PFSK-1 (cell line): ENCODE results near the gene MORN1.

Experiments
- FOXP2 ChIP-seq: optimal IDR thresholded peaks from 2 replicates; pipeline ENCODE3; 2011; ENCODE audit warnings: borderline replicate concordance, control low read depth, inconsistent platforms; ENCODE audit not compliant: insufficient read depth; ENCODE audit errors: extremely low read length, extremely low read depth
- POLR2AphosphoS5 ChIP-seq: IDR thresholded peaks from 2 replicates; pipeline ENCODE4 v1.6.1; 2012; ENCODE audit warnings: low read depth, mild to moderate bottlenecking, control low read depth, low read length, moderate library complexity
- REST ChIP-seq, 2 experiments: IDR thresholded peaks; 2 replicates each; pipeline versions ENCODE4 v1.6.1 to v1.8.0; 2011 to 2012; ENCODE audit warnings: low read depth in 2 of 2, low read length in 2 of 2, control low read depth in 1 of 2, inconsistent platforms in 1 of 2, mild to moderate bottlenecking in 1 of 2, moderate library complexity in 1 of 2; ENCODE audit not compliant: insufficient read depth in 1 of 2
- SIN3A ChIP-seq: IDR thresholded peaks from 2 replicates; pipeline ENCODE4 v1.6.1; 2012; ENCODE audit warnings: mild to moderate bottlenecking, low read length, moderate library complexity, borderline replicate concordance; ENCODE audit not compliant: insufficient read depth
- TAF1 ChIP-seq: IDR thresholded peaks from 2 replicates; pipeline ENCODE4 v1.6.1; 2012; ENCODE audit warnings: low read length, control low read depth, borderline replicate concordance; ENCODE audit not compliant: insufficient read depth

The MORN1 gene

GRCh38 chr1:2337501-2337900 is 53.9 kb downstream of the MORN1 start:
- TF ChIP-seq POLR2AphosphoS5: no peak
- TF ChIP-seq SIN3A: no peak
- TF ChIP-seq TAF1: no peak
- TF ChIP-seq FOXP2: no peak
- TF ChIP-seq REST (IDR thresholded peaks at IDR 0.05; ENCODE audit: insufficient read depth in 1 of 2, low read depth in 2 of 2, low read length in 2 of 2): no peak

GRCh38 chr1:2337081-2337480 is 54.3 kb downstream of the MORN1 start:
- TF ChIP-seq REST (IDR thresholded peaks at IDR 0.05; ENCODE audit: insufficient read depth in 1 of 2, low read depth in 2 of 2, low read length in 2 of 2) (no peak), FOXP2 (no peak), SIN3A (no peak), TAF1 (no peak), POLR2AphosphoS5 (no peak)

- TF ChIP-seq POLR2AphosphoS5 (no peak), FOXP2 (no peak), SIN3A (no peak), REST (IDR thresholded peaks at IDR 0.05; ENCODE audit: insufficient read depth in 1 of 2, low read depth in 2 of 2, low read length in 2 of 2) (no peak)
These were observed 54.9 kb downstream of the MORN1 start for GRCh38 chr1:2336499-2336898.

GRCh38 chr1:2335721-2336455 is 55.5 kb downstream of the MORN1 start:
- TF ChIP-seq TAF1: no peak
- TF ChIP-seq REST (IDR thresholded peaks at IDR 0.05; ENCODE audit: insufficient read depth in 1 of 2, low read depth in 2 of 2, low read length in 2 of 2): no peak
- no peak for TF ChIP-seq POLR2AphosphoS5
- no peak for TF ChIP-seq FOXP2
- no peak for TF ChIP-seq SIN3A

- no peak for TF ChIP-seq FOXP2
- no peak for TF ChIP-seq SIN3A
- no peak for TF ChIP-seq POLR2AphosphoS5
- TF ChIP-seq REST (IDR thresholded peaks at IDR 0.05; ENCODE audit: insufficient read depth in 1 of 2, low read depth in 2 of 2, low read length in 2 of 2): no peak
- no peak for TF ChIP-seq TAF1
These were observed 56.3 kb downstream of the MORN1 start for GRCh38 chr1:2334883-2335534.
